GM21528 (cell line): ENCODE data around the gene ASS1.

ENCODE experiments used
- ATAC-seq: cut with Tn5 transposase; IDR thresholded peaks from one replicate; pipeline ENCODE4 v1.9.1; 2021; ENCODE audit warnings: mild to moderate bottlenecking, moderate library complexity; ENCODE audit not compliant: unreplicated experiment, low FRiP score

Gene ASS1

DNA sequence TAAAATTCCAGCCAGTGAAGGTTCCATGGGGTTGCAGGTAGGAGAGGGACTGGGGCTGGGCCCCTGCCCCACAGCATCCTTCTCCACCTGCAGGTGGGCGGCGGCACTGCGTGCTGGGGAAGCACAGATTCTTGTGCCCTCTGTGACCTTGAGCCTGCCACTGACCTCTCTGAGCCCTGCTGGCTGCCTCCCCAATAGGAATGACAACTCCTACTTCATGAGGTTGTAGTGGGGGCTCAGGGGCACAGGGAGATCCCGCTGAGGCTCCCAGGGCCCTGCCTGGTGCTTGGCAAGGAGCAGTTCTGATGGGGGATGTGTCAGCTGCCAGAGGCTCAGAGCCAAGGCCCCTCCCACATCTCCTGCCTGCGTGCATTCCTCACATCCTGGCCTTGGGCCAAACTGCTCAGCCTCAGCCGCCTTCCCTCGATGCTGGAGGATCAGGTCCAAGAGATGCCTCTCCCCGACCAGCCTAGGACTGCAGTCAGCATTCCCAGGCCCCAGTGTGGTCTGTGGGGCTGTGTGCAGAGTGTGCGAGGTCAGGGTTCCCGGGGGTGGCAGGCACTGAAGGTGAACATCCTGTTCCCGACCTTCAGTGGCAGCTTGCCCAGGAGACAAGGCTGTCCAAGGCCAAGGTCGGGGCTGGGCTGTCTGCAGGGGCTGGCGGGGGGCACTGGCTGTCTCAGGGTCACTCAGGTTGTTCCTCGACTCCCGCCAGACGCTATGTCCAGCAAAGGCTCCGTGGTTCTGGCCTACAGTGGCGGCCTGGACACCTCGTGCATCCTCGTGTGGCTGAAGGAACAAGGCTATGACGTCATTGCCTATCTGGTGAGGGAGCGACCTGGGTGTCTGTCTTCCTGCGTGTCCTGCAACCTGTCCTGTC, 7.0 kb downstream of the ASS1 start:
- no peak for ATAC-seq

DNA sequence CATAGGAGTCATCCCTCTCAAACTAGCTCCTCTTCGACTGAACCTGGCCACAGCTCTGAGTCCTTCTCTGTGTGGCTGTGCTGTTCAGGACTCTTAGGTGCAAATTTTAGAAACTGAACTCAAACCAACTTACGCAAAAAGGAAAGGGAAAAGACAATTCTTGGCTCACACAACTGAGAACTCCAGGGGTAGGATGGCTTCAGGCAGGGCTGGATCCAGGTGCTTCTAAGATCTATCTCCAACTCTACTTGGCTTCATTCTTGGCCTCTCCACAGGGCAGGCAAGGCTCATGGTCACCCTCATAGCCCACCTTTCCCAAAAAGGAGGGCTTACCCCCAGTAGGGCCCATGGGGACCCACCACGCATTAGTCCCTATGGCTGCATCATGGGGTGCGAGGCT, 8.1 kb downstream of the ASS1 start:
- ATAC-seq = no peak

DNA sequence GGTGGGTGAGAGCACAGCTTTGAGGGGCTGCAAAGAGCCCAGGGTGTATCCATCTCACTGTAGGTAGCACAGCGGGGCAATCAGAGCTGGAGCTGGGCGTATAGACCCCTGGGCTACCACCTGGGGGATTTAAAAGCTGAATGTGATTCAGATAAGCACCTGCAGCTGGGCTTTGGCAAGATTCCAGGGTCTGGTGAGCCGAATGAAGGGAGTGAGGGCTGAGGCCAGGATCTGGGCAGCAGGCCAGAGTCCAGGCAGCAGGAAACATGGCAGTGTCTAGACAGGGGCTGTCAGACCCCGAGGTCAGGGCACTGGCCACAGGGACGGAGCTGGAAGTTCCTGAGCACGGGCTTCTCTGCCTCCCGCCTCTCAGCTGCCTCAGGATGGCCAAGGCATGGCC, 8.7 kb downstream of the ASS1 start:
- no peak for ATAC-seq

- ATAC-seq = no peak
These were observed 9.5 kb downstream of the ASS1 start for GRCh38 chr9:130454096-130454811.

GRCh38 chr9:130454812-130455325, 10.1 kb downstream of the ASS1 start:
- ATAC-seq = no peak

DNA sequence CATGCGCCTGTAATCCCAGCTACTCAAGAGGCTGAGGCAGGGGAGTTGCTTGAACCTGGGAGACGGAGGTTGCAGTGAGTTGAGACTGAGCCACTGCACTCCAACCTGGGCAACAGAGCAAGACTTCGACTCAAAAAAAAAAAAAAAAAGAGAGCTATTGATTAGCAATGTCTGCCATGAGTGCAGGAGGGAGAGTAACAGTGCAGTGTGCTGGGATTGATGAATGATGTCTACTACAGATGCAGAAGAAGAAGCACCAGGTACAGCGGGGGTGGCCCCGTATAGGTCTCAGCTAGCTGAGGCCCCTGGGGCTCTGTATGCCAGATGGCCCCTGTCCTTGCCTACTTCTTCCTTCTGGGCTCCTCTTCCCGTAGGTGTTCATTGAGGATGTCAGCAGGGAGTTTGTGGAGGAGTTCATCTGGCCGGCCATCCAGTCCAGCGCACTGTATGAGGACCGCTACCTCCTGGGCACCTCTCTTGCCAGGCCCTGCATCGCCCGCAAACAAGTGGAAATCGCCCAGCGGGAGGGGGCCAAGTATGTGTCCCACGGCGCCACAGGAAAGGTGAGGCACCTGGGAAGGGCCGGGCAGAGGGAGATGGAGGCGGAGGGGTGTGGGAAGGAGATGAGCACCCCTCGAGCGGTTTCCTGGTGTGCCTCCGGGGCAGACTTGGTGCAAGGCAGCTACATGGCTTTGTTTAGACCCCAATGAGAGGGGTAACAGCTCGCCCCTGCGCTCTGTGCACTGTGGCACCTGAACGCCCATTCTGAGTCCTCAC, 13.5 kb downstream of the ASS1 start:
- ATAC-seq = no peak

DNA sequence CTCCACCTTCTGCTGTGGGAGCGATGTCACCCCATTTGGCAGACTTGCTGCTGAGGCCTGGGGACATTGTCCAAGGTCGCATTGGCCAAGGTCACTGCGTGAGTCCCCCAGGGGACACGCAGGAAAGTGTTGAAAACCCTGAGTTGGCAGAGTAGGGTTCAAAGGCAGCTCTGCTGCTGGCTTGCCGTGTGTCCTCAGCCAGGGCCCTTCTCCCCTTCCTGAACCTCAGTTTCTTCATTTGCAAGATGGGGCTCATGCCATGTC, 14.0 kb downstream of the ASS1 start:
- no peak for ATAC-seq

GRCh38 chr9:130459151-130459550, 14.4 kb downstream of the ASS1 start:
- ATAC-seq = no peak

GRCh38 chr9:130459941-130460669, 15.3 kb downstream of the ASS1 start:
- ATAC-seq = no peak

GRCh38 chr9:130461218-130461630, 16.5 kb downstream of the ASS1 start:
- no peak for ATAC-seq

GRCh38 chr9:130461731-130462130, 17.0 kb downstream of the ASS1 start:
- no peak for ATAC-seq

DNA sequence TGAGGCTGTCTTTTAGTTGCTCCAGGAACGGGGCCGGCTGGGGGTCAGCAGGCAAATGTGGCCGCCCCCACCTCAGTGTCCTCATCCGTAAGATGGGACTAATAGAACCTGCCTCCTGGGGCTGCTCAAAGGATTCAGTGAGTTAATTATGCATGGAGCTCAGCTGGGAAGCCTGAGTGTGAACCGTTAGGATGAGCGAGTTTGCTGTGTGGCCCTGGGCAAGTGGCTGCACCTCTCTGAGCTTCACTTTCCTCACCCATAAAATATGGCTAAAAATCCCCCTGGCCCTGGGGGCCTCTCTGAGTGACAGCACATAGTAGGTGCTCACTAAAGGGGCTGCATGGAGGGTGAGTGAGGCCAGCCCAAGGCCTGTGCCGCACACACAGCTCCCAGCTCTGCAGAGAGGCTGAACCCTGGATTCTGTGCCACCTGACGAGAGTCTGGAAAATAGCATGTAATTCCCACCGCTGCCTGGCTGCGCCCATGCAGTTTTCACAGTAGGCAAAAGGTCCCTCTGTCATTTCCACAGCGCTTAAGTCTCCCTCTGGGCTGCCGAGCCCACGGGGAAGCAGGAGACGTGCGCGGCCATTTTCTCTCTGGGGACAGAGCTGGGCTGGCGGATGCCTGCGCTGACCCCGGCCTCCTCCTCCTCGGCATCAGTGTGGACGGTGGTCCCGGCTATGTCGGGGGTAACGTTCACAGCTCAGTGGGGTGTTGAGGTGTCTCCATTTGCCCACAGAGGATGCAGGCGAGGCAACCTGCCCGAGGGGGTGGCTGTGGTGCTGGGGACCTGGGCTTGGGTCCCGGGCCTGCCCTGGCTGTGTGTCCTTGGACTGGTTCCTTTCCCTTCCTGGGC, 18.2 kb downstream of the ASS1 start:
- ATAC-seq = no peak

DNA sequence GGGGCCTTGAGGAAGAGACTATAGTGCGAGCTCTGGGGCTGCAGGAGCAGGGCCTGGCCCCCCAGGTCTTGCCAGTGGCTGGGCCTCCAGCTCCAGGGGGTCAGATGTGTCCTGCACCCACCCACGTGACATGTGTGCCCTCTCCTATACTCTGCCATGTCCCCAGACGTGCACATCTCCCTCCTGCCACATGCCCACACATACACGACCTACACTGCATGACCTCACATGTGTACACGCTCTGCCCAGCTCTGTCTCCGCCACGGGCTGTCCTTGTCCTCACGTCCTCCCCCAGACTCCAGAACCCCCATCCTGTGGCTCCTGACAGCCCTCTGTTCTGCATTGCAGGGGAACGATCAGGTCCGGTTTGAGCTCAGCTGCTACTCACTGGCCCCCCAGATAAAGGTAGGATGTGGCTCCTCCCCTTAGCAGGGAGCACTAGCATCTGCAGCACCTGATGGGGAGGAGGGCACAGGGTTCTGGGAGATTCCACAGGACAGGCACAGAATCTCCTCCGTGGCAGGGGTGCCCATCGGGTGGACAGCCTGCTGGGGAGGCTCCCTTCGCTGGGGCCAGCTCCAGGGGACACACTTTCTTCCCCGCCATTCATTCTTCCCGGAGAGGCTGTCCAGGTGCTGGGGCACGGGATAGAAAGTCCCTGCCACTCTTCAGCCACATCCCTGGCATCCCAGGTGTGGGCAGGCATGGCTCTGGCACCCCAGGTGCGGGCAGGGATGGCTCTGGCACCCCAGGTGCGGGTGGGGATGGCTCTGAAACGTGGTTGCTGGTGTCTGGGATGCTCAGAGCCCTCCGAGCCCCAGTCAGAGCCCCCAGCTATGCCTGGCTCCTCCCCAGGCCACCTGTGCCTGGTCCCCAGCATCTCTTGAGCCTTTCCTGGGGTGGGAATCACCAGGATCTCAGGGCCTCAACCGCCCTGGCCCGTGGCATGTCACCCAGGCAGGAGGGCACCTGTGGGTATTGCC, 19.3 kb downstream of the ASS1 start:
- no peak for ATAC-seq

DNA sequence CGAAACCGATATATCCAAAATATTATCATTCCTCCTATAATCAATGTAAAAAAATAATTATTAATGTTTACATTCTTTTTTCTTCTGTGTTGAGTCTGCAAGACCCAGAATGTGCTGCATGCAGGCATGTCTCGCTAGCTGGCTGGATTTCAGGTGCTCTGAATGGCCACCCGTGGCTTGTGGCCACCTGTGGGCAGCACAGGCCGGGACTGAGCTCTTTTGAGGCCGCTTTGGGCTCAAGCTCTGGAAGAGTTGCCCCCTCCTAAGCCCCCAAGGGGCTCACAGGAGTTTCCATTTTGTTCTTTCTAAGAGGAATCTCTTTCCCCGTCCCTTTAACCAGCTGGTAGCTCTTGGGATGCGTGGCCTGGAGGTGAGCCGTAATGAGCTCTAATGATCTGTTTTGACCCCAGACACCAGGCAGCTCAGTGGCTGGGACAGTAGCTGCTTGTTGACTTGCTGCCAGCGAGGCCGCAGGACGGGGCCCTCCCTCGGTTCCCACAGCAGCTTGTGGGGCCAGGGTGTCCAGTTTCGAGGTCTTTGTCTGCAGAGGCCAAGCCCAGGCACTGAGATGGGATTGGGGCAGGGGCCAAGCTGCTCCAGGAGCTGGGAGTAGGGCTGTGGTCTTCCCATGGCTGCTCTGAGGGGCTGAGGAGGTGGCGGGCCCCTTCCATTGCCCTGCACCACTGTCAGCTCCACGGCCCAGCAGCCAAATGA, 20.8 kb downstream of the ASS1 start:
- no peak for ATAC-seq

DNA sequence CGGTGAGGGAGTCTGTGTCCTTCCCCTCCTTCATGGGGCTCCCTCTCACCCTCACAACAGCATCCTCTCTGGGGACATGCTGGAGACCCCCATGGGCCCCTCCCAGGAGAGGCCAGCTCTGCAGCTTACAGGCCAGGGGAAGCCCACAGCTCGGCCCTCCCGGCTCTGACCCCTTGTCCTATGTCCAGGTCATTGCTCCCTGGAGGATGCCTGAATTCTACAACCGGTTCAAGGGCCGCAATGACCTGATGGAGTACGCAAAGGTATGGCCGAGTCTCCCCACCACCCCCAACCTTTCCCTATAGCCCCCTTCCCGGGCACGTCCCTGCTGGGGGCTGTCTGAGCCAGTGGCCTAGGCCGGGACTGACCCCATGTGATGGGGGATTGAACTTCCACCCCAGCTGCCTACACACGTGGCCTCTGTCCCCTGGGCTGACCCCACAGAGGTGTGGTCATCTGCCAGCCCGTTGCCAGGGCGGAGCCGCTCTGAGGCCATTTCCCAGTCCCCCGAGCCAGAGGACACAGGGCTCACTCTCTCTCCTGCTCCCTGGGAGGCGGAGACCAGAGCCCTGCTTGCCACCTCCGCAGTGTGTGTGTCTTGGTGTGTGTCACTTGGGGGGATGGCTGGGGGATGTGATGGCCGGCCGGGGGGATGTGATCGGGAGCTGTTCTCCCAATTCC, 21.9 kb downstream of the ASS1 start:
- no peak for ATAC-seq

DNA sequence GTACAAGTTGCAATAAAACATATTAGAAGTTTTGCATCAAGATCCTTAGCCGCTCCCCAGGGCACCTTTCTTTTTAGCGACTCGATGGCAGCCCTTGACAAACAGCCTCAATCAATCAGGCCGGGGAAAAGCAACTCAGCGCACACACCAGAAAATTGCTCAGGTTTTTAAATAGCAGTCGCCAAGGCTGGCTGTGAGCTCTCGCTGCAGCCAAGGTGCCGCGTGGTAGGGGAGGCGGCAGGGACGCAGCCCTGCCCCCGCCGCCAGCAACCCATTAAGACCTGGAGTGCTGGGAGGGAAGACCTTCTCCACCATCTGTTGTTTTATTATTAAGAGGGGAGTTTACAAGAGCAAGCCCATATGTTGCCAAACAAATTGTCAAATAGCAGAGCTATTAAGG, 22.6 kb downstream of the ASS1 start:
- ATAC-seq = no peak

- ATAC-seq = no peak
These were observed 23.8 kb downstream of the ASS1 start for GRCh38 chr9:130468566-130468965.
